HepG2 (cell line): Measurements from ENCODE around the gene NPBWR2. TPM values are rescaled to one million over a fixed set of nuclear protein-coding genes. Genes with fewer than 3 reads are reported as not detected.

Experiments
- microRNA-seq: library from miRNA; unstranded; fragments of <30 nt; microRNA quantifications from one replicate; pipeline ENCODE4, GENCODE V29; 2020
- polyA plus RNA-seq, 8 experiments: library from polyadenylated mRNA; depleted of rRNA in 3 of 8; stranded (reverse) in 7 of 8; unstranded in 1 of 8; fragments of >200 nt; fragmentation: Illumina TruSeq in 4 of 8; extraction: Trizol in 4 of 8; gene quantifications; 2 replicates each; pipeline versions ENCODE4 v1.2.1 to v1.2.3, GENCODE V29; 2011 to 2016; ENCODE audit warnings: low read depth in 4 of 8, missing spikeins in 1 of 8, mixed read lengths in 1 of 8; ENCODE audit not compliant: insufficient read depth in 1 of 8
- small RNA-seq, 3 experiments: library from RNA; depleted of rRNA; stranded (forward); fragments of <200 nt; gene quantifications; one replicate each; pipeline ENCODE3, GENCODE V24; 2012; ENCODE audit warnings: low read depth in 2 of 3, low replicate concordance in 1 of 3; ENCODE audit not compliant: insufficient read length in 3 of 3, insufficient read depth in 2 of 3
- total RNA-seq, 5 experiments: library from RNA; depleted of rRNA; stranded (reverse); fragments of >200 nt; fragmentation: Illumina TruSeq; extraction: Trizol; gene quantifications; 2 replicates each; pipeline ENCODE4 v1.2.3, GENCODE V29; 2016; ENCODE audit warnings: low read depth in 1 of 5

The NPBWR2 gene
- total and polyA plus RNA-seq, 2 of the 13 experiments (the other 11 are each of a cell fraction or from before 2014, with no cell fraction given): not detected

Small RNAs within 50 kb of the gene (microRNA-seq; reads per million reads assigned to microRNA genes)
- gene MIR6813: not detected

Small RNAs within 50 kb of the gene (small RNA-seq; reads per million reads assigned to genes)
- gene AL355803.1 (0 reads per million in 3 experiments), gene MIR6813 (0 reads per million in 3 experiments)

Other genes starting within 250 kb of the NPBWR2 start
- not detected in 2 replicates for gene ABHD16B, start 246.1 kb downstream of the NPBWR2 start, total RNA-seq (2016; rRNA removed; fragmentation: Illumina TruSeq; extraction: Trizol)
- gene ABHD16B, start 246.1 kb downstream of the NPBWR2 start, polyA plus RNA-seq (2011; rRNA removed): not detected in 2 replicates
- gene TPD52L2, start 242.3 kb downstream of the NPBWR2 start, total RNA-seq (2016; rRNA removed; fragmentation: Illumina TruSeq; extraction: Trizol): 156 and 187 TPM in 2 replicates
- gene TPD52L2, start 242.3 kb downstream of the NPBWR2 start, polyA plus RNA-seq (2011; rRNA removed): 184 and 198 TPM in 2 replicates
- 54.3 and 64.5 TPM in 2 replicates for gene DNAJC5, start 212.4 kb downstream of the NPBWR2 start, total RNA-seq (2016; rRNA removed; fragmentation: Illumina TruSeq; extraction: Trizol)
- 42.8 and 51.8 TPM in 2 replicates for gene DNAJC5, start 212.4 kb downstream of the NPBWR2 start, polyA plus RNA-seq (2011; rRNA removed)
- gene UCKL1, start 151.1 kb downstream of the NPBWR2 start, total RNA-seq (2016; rRNA removed; fragmentation: Illumina TruSeq; extraction: Trizol): 48.0 and 50.2 TPM in 2 replicates
- gene UCKL1, start 151.1 kb downstream of the NPBWR2 start, polyA plus RNA-seq (2011; rRNA removed): 126 and 168 TPM in 2 replicates
- gene ZNF512B, start 137.6 kb downstream of the NPBWR2 start, total RNA-seq (2016; rRNA removed; fragmentation: Illumina TruSeq; extraction: Trizol): 22.0 and 30.6 TPM in 2 replicates
- gene ZNF512B, start 137.6 kb downstream of the NPBWR2 start, polyA plus RNA-seq (2011; rRNA removed): 11.5 and 16.4 TPM in 2 replicates
- gene SAMD10, start 127.9 kb downstream of the NPBWR2 start, total RNA-seq (2016; rRNA removed; fragmentation: Illumina TruSeq; extraction: Trizol): 5.1 and 6.1 TPM in 2 replicates
- gene SAMD10, start 127.9 kb downstream of the NPBWR2 start, polyA plus RNA-seq (2011; rRNA removed): 11.0 and 11.8 TPM in 2 replicates
- 101 and 127 TPM in 2 replicates for gene PRPF6, start 126.4 kb downstream of the NPBWR2 start, total RNA-seq (2016; rRNA removed; fragmentation: Illumina TruSeq; extraction: Trizol)
- gene PRPF6, start 126.4 kb downstream of the NPBWR2 start, polyA plus RNA-seq (2011; rRNA removed): 63.7 and 65.3 TPM in 2 replicates
- 36.8 and 80.0 TPM in 2 replicates for gene C20orf204, start 71.4 kb downstream of the NPBWR2 start, total RNA-seq (2016; rRNA removed; fragmentation: Illumina TruSeq; extraction: Trizol)
- 22.1 and 27.2 TPM in 2 replicates for gene C20orf204, start 71.4 kb downstream of the NPBWR2 start, polyA plus RNA-seq (2011; rRNA removed)
- 1.3 and 1.9 TPM in 2 replicates for gene SOX18, start 57.9 kb downstream of the NPBWR2 start, total RNA-seq (2016; rRNA removed; fragmentation: Illumina TruSeq; extraction: Trizol)
- gene SOX18, start 57.9 kb downstream of the NPBWR2 start, polyA plus RNA-seq (2011; rRNA removed): 1.6 and 2.0 TPM in 2 replicates
- 25.9 and 33.7 TPM in 2 replicates for gene TCEA2, start 44.4 kb downstream of the NPBWR2 start, total RNA-seq (2016; rRNA removed; fragmentation: Illumina TruSeq; extraction: Trizol)
- gene TCEA2, start 44.4 kb downstream of the NPBWR2 start, polyA plus RNA-seq (2011; rRNA removed): 28.1 and 36.8 TPM in 2 replicates
- gene RGS19, start 28.0 kb downstream of the NPBWR2 start, total RNA-seq (2016; rRNA removed; fragmentation: Illumina TruSeq; extraction: Trizol): 10.2 and 10.7 TPM in 2 replicates
- 11.9 and 14.7 TPM in 2 replicates for gene RGS19, start 28.0 kb downstream of the NPBWR2 start, polyA plus RNA-seq (2011; rRNA removed)
- gene OPRL1, start 27.5 kb downstream of the NPBWR2 start, total RNA-seq (2016; rRNA removed; fragmentation: Illumina TruSeq; extraction: Trizol): 0.27 and 0.35 TPM in 2 replicates
- gene OPRL1, start 27.5 kb downstream of the NPBWR2 start, polyA plus RNA-seq (2011; rRNA removed): 0.71 and 0.77 TPM in 2 replicates
- not detected in 2 replicates for gene LKAAEAR1, start 23.2 kb downstream of the NPBWR2 start, total RNA-seq (2016; rRNA removed; fragmentation: Illumina TruSeq; extraction: Trizol)
- not detected in 2 replicates for gene LKAAEAR1, start 23.2 kb downstream of the NPBWR2 start, polyA plus RNA-seq (2011; rRNA removed)
- 0.42 and 0.58 TPM in 2 replicates for gene MYT1, start 56.9 kb upstream of the NPBWR2 start, total RNA-seq (2016; rRNA removed; fragmentation: Illumina TruSeq; extraction: Trizol)
- gene MYT1, start 56.9 kb upstream of the NPBWR2 start, polyA plus RNA-seq (2011; rRNA removed): 2.5 and 3.2 TPM in 2 replicates
- gene PCMTD2, start 148.2 kb upstream of the NPBWR2 start, total RNA-seq (2016; rRNA removed; fragmentation: Illumina TruSeq; extraction: Trizol): 47.0 and 50.5 TPM in 2 replicates
- gene PCMTD2, start 148.2 kb upstream of the NPBWR2 start, polyA plus RNA-seq (2011; rRNA removed): 66.3 and 76.9 TPM in 2 replicates